GM12875 (cell line): Measurements from ENCODE around the gene PNPLA7.

Experiments used
- H3K4me3 ChIP-seq: one replicate; pipeline ENCODE4 v1.5.1; 2011; ENCODE audit warnings: low read depth, low read length, control low read depth
- CTCF ChIP-seq: IDR thresholded peaks from 2 replicates; pipeline ENCODE4 v1.5.1; 2011; ENCODE audit warnings: low read depth, mild to moderate bottlenecking, control low read depth, inconsistent platforms, low read length, moderate library complexity, borderline replicate concordance; ENCODE audit not compliant: insufficient read depth

The PNPLA7 gene

GRCh38 chr9:137433349-137433915, 116.8 kb downstream of the PNPLA7 start:
- no peak overlapping the region for H3K4me3 ChIP-seq
- no peak for TF ChIP-seq CTCF

- TF ChIP-seq CTCF = no peak
- H3K4me3 ChIP-seq = no peak overlapping the region
Measured at GRCh38 chr9:137432687-137433348, 117.4 kb downstream of the PNPLA7 start.

- no peak for TF ChIP-seq CTCF
- H3K4me3 ChIP-seq = no peak overlapping the region
Measured at GRCh38 chr9:137431416-137431931, 118.7 kb downstream of the PNPLA7 start.

GRCh38 chr9:137430723-137431415, 119.3 kb downstream of the PNPLA7 start:
- H3K4me3 ChIP-seq = no peak overlapping the region
- TF ChIP-seq CTCF = no peak

- TF ChIP-seq CTCF = no peak
- H3K4me3 ChIP-seq = no peak overlapping the region
Measured at GRCh38 chr9:137429974-137430722, 120.1 kb downstream of the PNPLA7 start.

GRCh38 chr9:137429546-137429890, 120.7 kb downstream of the PNPLA7 start:
- no peak overlapping the region for H3K4me3 ChIP-seq
- TF ChIP-seq CTCF = no peak
